GM18517 (cell line): ENCODE results near the gene TOR4A.
"Not testable (repeated sequence)": the region's sequence is repeated elsewhere in the genome, so short reads cannot be mapped to it uniquely, and the experiment has no call there.

Experiments used
- ATAC-seq: cut with Tn5 transposase; IDR thresholded peaks from one replicate; pipeline ENCODE4 v1.9.1; 2021; ENCODE audit warnings: mild to moderate bottlenecking, moderate library complexity; ENCODE audit not compliant: unreplicated experiment

TOR4A gene

GRCh38 chr9:137251490-137252268 lies 25.8 kb upstream of the TOR4A start:
- ATAC-seq = no peak

GRCh38 chr9:137252555-137253506 lies 24.7 kb upstream of the TOR4A start:
- no peak for ATAC-seq

GRCh38 chr9:137253717-137254623 lies 23.6 kb upstream of the TOR4A start:
- ATAC-seq = no peak

GRCh38 chr9:137254624-137255447 lies 22.7 kb upstream of the TOR4A start, which contains the start of gene NELFB:
Gene NELFB (plus strand): TSS chr9:137255327.
- peak; percentile 67 for ATAC-seq

GRCh38 chr9:137255448-137256114 lies 21.9 kb upstream of the TOR4A start:
- no peak for ATAC-seq

GRCh38 chr9:137256362-137256761 lies 21.2 kb upstream of the TOR4A start:
- ATAC-seq = no peak

GRCh38 chr9:137256856-137257255 lies 20.7 kb upstream of the TOR4A start:
- no peak for ATAC-seq

- ATAC-seq = not testable (repeated sequence)
These were observed 15.2 kb upstream of the TOR4A start for GRCh38 chr9:137262173-137262908.

GRCh38 chr9:137262909-137263285 lies 14.6 kb upstream of the TOR4A start:
- ATAC-seq = no peak

- ATAC-seq = no peak
These were observed 14.0 kb upstream of the TOR4A start for GRCh38 chr9:137263506-137263905.

- no peak for ATAC-seq
These were observed 13.5 kb upstream of the TOR4A start for GRCh38 chr9:137264067-137264466.

GRCh38 chr9:137265496-137266161 lies 11.9 kb upstream of the TOR4A start:
- no peak for ATAC-seq

GRCh38 chr9:137266162-137266527 lies 11.4 kb upstream of the TOR4A start:
- no peak for ATAC-seq

GRCh38 chr9:137266585-137267453 lies 10.7 kb upstream of the TOR4A start:
- no peak for ATAC-seq

GRCh38 chr9:137267933-137268355 lies 9.6 kb upstream of the TOR4A start:
- no peak for ATAC-seq

GRCh38 chr9:137268538-137269201 lies 8.9 kb upstream of the TOR4A start:
- ATAC-seq = no peak
